Measurements from ENCODE around the gene PCIF1.
A peak's percentile ranks its signal among the peaks of the same experiment; 100 is the strongest.

Gene PCIF1

DNA sequence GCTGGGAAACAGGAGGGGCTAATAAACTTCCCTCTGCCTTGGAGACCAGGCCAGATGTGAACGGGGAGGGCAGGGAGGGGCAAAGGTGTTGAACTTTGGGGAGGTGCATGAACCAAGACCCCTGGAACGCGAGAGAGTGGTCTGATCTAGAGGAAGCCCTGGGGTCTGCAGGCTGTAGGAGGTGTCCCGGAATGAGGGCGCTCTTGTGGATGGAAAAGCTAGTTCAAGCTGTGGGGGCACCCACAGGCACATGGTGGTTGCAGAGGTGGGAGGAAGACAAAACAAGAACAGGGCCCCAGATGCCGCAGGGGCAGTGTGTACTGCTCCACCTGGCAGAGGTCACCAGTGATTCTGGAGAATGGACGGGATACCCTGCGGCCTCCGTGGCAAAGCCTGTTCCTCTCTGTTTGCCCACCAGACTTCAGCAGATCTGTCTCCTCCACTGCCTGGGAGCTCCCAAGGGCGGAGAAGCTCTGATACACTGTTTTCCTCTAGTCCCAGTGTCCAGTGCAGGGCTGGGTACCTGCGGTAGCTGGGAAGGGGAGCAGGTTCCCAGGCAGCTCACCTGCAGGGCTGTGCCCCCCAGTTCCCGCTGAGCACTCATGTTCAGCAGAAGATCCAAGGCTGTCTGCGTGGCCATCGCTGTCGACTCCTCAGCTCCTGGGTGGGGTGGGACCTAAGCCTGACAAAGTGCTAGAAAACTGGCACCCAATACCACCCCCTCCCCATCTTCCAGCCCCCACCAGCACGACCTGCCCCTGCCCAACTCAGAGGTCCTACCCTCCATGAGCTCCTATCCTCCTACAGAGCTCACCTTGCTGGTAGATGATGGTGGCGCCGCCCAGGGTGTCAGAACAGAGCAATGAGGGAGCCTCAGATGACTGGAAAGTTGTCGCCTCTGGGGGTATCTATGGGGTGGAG lies 22.8 kb downstream of the PCIF1 start:
- intact Hi-C loops (cut with DNase I), result no loop called here
- peak in 3 of 42 donors; percentile 2 to 15 (median 6) for DNase-seq

DNA sequence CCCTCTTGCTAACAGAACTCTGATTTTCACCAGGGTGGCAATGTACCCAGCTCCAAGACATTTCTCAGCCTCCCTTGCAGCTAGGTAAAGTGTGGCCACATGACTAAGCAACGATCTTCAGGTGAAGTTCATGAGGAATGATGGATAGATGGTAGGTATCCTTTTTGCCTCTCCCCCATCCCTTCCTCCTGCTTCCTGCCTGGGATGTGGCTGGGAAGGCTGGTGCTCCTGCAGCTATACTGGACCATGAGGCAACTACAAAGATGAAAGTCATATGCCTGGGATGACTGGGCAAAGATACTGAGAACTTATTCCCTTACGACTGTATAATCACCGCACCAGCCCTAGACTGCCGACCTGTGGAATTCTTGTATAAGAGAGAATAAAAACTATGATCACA lies 24.1 kb downstream of the PCIF1 start:
- intact Hi-C loops (cut with DNase I), result no loop called here
- no peak for DNase-seq

DNA sequence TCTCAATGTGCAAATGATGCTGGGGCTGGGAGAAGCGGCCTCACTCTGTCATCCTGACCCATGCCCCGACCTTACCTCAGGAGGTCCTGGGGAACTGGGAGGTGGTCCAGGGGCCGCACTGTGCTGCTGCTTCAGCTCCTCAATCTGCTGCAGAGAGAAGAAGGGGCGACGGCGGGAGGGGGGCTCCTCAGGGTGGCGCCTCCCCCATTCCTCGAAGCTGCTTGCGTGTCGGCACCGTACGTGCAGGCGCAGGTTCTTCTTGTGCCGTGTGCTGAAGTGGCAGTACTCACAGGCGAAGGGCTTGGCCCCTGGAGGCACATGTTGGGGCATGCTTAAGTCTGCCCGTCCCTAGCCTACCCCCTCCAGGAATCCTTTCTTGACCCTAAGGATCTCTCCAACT lies 24.6 kb downstream of the PCIF1 start:
- intact Hi-C loops (cut with DNase I), result no loop called here
- no peak for DNase-seq

DNA sequence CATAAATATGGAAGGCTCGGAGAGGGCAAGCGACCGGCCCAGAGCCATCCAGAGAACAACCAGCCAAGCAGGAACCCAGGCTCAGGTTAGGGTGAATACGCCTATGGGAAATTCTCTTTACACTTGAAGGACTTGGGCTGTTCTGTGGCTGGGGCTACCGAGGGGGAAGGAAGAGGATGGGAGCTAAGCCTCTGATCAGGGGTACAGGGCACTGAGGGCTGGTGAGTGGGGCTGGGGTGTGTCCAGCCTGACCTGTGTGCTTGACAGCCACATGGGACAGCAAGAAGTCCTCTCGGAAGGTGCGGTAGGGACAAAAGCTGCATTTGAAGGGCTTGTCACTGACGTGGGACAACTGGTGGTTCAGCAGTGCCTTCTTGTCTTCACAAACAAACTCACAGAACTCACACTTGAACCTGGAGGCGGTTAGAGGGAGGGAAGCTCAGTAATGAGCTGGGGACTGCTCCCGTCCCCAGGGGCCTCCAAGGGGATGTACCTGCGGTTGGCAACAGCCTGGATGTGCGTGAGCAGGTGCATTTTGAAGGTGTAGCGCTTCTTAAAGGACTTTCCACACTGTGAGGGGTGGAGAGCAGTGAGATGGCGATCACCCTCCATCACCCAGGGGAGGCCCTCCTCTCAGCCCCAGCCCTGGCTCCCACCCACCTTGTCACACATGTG lies 25.6 kb downstream of the PCIF1 start:
- intact Hi-C loops (cut with DNase I), result no loop called here
- DNase-seq, result no peak

DNA sequence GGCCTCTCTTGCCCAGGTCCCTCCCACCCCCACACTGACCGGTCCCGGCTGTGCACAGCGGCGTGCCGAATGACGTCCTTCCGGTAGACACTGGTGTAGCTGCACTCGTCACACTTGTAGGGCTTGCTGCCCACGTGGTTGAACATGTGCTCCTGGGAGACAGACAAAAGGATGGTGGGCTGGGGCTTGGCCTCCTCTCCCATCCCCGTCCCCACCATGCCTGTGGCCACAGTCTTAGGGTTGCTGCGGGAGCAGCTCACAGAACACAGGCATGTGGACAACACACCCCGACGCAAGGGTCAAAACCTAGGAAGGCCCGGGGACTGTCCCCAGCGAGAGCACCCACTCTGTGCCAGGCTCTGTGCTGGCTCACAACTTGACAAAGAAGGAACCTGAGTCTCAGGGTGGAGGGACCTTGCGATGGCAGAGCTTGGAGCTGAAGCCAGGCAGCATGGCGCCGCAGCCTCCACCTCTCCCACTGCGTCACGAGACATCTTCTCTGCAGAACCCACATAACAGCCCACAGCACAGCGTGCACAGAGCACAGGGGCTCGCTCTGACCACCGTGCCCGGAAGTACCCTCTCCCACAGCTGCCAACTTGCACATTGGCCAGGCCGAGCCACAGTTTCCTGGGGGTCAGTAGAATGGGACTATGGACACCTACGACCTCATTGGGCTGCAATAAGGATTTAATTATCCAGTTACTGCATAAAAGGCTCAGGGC lies 27.7 kb downstream of the PCIF1 start:
- intact Hi-C loops (cut with DNase I), result no loop called here
- DNase-seq, result no peak

DNA sequence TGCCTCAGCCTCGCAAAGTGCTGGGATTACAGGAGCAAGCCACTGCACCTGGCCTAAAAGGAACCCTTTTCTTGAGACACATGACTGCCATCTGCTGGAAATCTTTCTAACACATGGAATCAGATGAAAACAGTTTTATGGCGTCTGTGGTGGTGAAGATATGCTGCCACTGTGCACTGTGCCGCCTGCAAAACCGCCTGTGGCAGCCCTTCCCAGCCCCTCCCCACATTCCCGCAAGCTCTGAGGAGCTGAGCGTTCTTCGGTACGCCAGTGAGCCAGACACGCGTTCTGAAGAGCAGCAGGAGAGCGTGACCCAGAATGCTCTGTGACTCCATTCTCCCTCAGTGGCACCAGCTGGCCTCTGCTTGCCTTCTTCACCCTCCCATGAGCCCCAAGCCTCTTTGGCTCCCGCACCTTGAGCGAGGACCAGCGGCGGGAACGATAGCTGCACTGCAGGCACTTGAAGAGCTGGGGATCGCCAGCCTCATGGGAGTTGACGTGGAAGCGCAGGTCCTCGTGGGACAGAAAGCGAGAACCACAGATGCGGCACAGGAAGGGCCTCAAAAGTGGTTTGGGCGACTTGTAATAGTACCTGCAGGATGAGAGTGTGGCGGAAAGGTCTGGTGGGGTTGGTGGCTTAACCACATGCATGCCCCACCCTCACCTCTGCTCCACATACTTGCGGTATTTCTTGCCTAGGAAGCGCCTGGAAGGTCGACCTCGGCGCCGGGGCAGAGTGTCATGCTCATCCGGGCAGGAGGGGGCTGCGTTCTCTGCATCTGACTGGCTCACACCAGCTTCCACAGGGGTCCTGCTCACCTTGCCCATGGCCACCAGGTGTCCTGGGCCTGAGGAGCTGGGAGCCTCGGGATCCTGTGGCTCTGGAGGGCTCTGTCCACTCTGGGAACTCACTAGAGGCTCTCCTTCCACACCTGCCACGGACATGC lies 28.8 kb downstream of the PCIF1 start:
- DNase-seq, result peak in 6 of 42 donors; percentile 26 to 63 (median 38)
- intact Hi-C loops (cut with DNase I), result no loop called here

DNA sequence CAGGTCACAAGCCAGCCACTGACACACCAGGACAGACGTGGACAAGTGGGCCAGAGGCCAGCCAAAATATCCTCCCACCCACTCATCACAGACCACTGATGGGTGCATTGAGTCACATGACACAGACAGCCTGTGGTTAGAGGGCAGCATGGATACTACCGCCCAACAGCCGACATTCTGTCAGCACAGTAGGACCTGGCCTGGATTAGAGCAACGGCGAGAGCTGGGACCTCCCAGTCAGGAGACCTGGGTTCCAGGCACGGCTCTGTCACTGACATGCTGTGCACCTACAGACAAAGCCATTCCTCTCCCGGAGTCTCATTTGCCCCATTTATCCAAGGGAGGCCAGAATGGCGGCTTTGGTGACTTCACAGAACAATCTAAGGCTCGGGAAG lies 29.5 kb downstream of the PCIF1 start:
- intact Hi-C loops (cut with DNase I), result no loop called here
- DNase-seq, result no peak

DNA sequence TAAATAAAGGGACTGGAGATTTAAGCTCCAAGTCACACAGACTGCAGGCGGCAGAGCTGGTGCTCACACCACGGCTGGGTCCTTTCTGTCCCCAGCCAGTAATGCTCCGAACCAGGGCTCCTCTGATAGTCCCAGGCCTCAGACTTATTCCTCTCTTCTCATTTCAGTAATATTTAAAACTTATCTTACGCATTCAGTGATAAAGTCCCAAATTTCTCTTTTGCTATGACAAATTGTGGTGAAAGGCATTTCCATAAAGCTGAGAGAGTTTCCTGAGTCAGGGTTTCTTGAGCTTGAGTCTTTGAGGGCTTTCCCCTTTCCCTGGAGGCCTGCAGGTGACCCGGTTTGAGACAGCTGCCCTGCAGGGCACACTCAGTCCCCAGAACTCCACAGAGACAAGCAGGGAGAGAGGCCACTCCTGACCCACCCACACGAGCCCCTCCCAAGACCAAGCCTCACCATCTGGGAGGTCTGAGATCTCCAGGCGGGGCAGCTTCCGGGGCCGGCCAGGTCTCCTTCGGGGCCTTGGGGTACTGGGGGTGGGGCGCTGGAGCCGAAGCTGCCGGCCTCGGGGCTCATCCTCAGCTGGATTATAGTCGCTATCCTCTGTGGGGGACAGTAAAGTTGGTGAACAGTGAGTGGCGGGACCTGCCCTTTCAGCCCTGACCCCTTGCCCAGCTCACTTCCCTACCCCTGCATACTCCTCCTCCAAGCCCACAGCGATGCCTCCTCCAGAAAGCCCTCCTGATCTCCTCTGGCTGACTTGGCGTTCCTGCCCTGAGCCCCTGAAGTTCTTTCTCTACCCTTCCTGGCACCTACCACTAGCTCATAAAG lies 30.9 kb downstream of the PCIF1 start:
- DNase-seq, result no peak
- intact Hi-C loops (cut with DNase I), result no loop called here

DNA sequence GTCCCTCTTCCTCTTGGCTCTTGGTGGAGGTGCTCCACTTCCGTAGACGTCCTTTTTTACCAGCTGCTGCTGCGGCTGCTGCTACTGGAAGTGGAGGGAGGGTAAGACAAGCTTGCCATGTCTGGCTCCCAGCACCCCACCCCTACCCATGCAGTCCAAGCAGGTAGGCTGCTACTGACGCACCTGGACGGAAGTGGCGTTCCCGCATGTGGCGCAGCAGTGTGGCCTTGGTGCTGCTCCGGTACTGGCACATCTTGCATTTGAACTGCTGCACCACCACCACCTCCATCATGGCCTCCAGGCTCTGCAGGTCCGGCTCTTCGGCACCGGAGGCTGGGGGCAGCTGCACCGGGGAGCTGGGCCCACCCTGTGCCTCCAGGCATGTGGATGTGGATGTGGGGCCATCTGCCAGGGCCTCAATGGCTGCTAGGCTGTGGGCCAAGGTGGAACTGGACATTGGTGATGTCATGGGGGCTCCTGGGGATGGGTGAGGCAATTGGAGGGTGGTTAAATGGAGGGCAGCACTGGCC lies 33.1 kb downstream of the PCIF1 start:
- intact Hi-C loops (cut with DNase I), result no loop called here
- DNase-seq, result peak in 2 of 42 donors; percentile 2 to 29

DNA sequence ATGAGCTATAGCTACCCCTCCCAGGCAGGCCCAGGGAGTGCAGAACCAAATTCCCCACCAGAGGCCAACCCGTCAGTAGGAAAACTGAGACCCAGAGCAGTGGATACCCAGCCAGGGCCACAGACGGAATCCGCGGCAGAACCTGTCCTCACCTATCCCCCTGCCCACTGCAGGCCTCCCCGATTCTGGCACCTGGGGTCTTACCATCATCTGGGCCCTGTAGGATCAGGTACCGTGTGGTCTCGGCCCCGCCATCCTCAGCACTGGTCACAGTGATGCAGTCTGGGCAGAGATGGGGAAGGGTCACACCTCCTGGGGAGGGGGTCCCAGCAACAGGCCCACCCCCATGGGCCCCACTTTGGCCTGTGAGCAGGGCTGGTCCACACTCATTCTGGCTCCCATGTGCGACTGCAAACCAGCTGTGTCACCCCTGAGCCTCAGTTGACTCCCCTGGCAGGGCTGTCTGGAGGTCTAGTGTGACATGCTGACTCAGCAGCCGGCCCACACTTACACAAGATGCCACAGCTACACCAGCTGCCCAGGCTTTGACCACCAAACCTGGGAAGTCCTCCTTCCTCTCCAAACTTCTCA lies 33.7 kb downstream of the PCIF1 start:
- intact Hi-C loops (cut with DNase I), result no loop called here
- DNase-seq, result peak in 2 of 42 donors; percentile 7 to 40

DNA sequence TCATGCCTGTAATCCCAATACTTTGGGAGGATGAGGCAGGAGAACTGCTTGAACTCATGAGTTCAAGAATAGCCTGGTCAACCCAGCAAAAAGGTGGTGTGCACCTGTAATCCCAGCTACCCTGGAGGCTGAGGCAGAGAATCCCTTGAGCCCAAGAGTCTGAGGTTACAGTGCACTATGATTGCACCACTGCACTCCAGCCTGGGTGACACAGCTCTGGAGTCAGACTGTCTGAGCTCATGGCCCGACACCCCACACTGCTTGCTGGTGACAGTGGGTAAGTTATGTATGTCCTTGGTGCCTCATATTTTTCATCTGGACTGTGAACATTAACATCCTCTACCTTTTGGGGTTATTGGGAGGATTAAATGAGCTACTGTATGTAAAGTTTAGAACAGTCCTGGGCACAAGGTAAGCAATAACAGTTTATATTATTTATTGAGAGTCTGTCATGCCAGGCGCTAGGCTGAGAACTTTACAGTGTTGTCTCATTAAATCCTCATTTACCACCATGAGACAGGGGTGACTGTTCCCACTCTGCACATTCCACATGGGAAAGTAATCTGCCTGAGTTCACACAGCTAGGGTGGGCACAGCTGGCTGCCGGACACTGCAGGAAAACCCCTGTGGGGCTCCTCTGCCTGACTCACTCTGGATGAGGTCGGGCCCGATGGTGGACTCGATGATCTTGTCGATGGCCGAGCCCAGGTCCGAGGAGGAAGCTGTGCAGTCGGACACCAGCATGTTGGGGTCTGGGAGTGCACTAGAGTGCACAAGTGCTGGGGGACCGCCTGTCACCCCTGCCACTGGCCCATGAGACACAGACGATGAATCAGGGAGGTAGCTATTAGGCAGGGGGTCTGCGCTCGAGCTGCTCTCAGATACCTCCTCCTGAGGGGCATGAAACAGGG lies 34.6 kb downstream of the PCIF1 start:
- intact Hi-C loops (cut with DNase I), result no loop called here
- peak in 2 of 42 donors; percentile 4 to 40 for DNase-seq

DNA sequence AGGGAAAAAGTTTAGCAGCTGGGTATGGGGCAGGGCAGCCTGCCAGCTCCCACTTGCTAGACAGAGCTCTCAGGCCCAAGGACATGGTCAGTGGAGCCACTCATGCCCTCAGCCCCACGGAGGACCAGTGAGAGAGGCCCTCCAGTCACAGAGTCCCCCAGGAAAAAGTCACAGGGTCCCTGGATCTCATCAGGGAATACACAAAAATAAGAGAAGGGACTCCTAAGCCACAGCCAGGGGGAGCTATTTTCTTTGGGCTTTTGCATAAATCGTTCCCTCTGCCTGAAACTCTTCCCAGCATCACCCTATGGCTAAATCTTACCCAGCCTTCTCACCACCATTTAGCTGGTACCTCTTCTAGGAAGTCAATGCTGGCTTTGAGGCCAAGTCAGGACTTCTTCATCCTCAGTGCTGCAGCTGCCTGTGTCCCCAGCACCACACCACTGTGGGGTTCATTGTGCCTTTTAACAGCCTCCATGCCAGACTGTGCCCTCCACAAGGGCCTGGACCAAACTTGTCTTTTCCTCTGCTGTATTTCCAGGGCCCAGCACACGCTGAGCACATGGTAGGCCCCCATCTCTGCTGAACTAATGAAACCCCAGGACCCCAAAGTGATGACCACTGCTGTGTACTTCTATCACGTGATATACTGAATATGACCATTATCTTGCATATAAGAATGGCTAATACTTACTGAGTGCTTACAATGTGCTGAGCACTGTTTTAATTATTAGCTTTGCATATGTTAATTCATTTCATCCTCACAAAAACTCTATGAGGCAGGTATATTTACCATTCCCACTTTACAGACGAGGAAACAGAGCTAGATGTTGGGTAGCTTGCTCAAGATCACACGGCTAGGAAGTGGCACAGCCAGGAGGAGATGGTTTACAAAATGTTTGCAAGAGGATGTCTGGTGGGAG lies 35.5 kb downstream of the PCIF1 start:
- DNase-seq, result peak in 21 of 42 donors; percentile 2 to 77 (median 55)
- intact Hi-C loops (cut with DNase I), result loop anchor here (5.0 kb wide), 2 partner anchors 33 to 117 kb away; partner anchors contain the start of gene NCOA5

DNA sequence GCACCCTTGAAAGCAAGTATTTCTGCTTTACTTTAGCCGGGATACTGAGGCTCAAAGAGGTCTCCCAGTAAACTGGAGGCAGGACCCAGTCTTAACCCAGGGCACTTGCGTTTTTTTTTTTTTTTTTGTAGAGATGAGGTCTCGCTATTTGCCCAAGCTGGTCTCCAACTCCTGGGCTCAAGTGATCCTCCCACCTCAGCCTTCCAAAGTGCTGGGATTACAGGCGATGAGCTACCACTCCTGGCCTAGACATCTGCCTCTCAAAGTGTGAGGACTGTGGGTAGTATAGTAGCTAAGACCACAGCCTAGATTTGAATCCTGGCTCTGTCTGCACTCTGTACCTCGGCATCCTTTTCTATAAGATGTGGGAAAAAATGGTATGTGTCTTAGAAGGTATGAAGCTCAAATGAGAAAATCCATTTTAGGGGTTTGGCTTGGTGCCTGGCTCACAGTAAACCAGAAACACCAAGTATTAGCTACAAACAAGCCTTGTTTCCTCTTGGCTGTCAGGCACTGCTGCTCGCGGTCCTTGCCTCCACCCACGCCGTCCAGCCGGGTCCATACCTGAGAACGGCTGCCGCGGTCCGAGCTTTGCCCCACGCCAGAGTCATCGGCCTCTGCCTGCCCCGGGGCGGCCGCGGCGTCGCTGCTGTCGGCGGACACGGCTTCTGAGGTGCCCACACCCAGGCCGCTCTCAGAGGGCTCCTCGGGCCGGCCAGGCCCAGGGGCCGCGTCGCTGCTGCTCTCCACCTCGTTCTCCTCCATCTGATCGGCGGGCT lies 36.4 kb downstream of the PCIF1 start:
- intact Hi-C loops (cut with DNase I), result loop anchor here (5.0 kb wide), 2 partner anchors 34 to 116 kb away; partner anchors contain the start of gene NCOA5
- peak in 8 of 42 donors; percentile 16 to 56 (median 46) for DNase-seq

DNA sequence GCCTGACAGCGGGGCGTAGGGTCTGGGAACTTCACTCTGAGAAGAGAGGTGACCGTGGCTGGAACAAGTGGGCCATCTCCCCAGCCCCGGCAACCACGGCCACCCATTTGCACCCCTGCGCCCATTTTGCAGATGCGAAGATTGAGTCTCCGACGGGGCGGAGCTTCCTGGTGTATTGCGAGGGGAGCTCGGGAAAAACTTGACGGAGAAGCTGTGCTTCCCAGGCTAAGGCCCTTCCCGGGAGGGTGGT lies 36.9 kb downstream of the PCIF1 start:
- intact Hi-C loops (cut with DNase I), result loop anchor here (5.0 kb wide), 2 partner anchors 34 to 116 kb away; partner anchors contain the start of gene NCOA5
- DNase-seq, result no peak

All from head of caudate nucleus (tissue), 42 donors.